Activated CD4-positive, alpha-beta T cell treated with anti-CD3 and anti-CD28 coated beads, Interleukin-2, amount 50 U/mL, for 16 hours (primary cell): ENCODE results near the gene ATP5F1A.
A peak's percentile ranks its signal among the peaks of the same experiment; 100 is the strongest.
"Not testable (repeated sequence)": the region's sequence is repeated elsewhere in the genome, so short reads cannot be mapped to it uniquely, and the experiment has no call there.

ENCODE experiments used
- DNase-seq: peaks from one replicate; pipeline ENCODE4 v3.0.0-alpha.2; 2020

ATP5F1A gene

GRCh38 chr18:46097801-46098615 is at the start of gene ATP5F1A:
ATP5F1A (minus strand) TSS chr18:46098296; CDS start chr18:46098231, 65 bp downstream.
- peak; percentile 91 for DNase-seq

GRCh38 chr18:46141199-46141598 is 43.1 kb upstream of the ATP5F1A start:
- DNase-seq = no peak

GRCh38 chr18:46140173-46140572 is 42.1 kb upstream of the ATP5F1A start:
- DNase-seq = no peak

GRCh38 chr18:46134920-46135675 is 37.0 kb upstream of the ATP5F1A start:
- DNase-seq = no peak

- no peak for DNase-seq
Observed at GRCh38 chr18:46133534-46133933, 35.4 kb upstream of the ATP5F1A start.

GRCh38 chr18:46130549-46130948 is 32.5 kb upstream of the ATP5F1A start:
- DNase-seq = not testable (repeated sequence)

- no peak for DNase-seq
Observed at GRCh38 chr18:46130061-46130460, 32.0 kb upstream of the ATP5F1A start.

GRCh38 chr18:46126625-46127024 is 28.5 kb upstream of the ATP5F1A start:
- not testable (repeated sequence) for DNase-seq

- no peak for DNase-seq
Observed at GRCh38 chr18:46113751-46114150, 15.7 kb upstream of the ATP5F1A start.

GRCh38 chr18:46110406-46110805 is 12.3 kb upstream of the ATP5F1A start:
- no peak for DNase-seq

- DNase-seq = no peak
Observed at GRCh38 chr18:46109386-46109785, 11.3 kb upstream of the ATP5F1A start.

GRCh38 chr18:46104128-46104911 is 6.2 kb upstream of the ATP5F1A start, which contains the start of gene HAUS1:
HAUS1 (plus strand) TSS chr18:46104385; CDS start chr18:46104412, 27 bp downstream.
- peak; percentile 90 for DNase-seq

GRCh38 chr18:46099463-46099862 is 1.4 kb upstream of the ATP5F1A start:
- DNase-seq = no peak

- no peak for DNase-seq
Observed at GRCh38 chr18:46098616-46098933, 479 bp upstream of the ATP5F1A start.

- no peak for DNase-seq
Observed at GRCh38 chr18:46097431-46097800, 680 bp downstream of the ATP5F1A start.

- peak; percentile 24 for DNase-seq
Observed at GRCh38 chr18:46096651-46097300, 1.3 kb downstream of the ATP5F1A start.

GRCh38 chr18:46095532-46095931 is 2.6 kb downstream of the ATP5F1A start:
- no peak for DNase-seq

- not testable (repeated sequence) for DNase-seq
Observed at GRCh38 chr18:46088501-46088900, 9.6 kb downstream of the ATP5F1A start.

GRCh38 chr18:46084431-46084830 is 13.7 kb downstream of the ATP5F1A start:
- no peak for DNase-seq

GRCh38 chr18:46080156-46080555 is 17.9 kb downstream of the ATP5F1A start:
- DNase-seq = no peak

- no peak for DNase-seq
Observed at GRCh38 chr18:46079336-46079735, 18.8 kb downstream of the ATP5F1A start.

GRCh38 chr18:46073474-46074331 is 24.4 kb downstream of the ATP5F1A start:
- peak; percentile 77 for DNase-seq
